HG03575 (cell line): ENCODE data around the gene GNAS-AS1.

Experiments
- ATAC-seq: cut with Tn5 transposase; IDR thresholded peaks from one replicate; pipeline ENCODE4 v1.9.1; 2021; ENCODE audit not compliant: unreplicated experiment, insufficient number of reproducible peaks, low FRiP score; ENCODE audit errors: extremely low read depth

The GNAS-AS1 gene

GRCh38 chr20:58868795-58869194 is 18.1 kb upstream of the GNAS-AS1 start:
- no peak for ATAC-seq

- ATAC-seq: no peak
Observed at GRCh38 chr20:58867211-58867610, 16.5 kb upstream of the GNAS-AS1 start.

- ATAC-seq: no peak
Observed at GRCh38 chr20:58865843-58866242, 15.1 kb upstream of the GNAS-AS1 start.

- ATAC-seq: no peak
Observed at GRCh38 chr20:58864346-58864745, 13.6 kb upstream of the GNAS-AS1 start.

GRCh38 chr20:58863044-58863790 is 12.5 kb upstream of the GNAS-AS1 start:
- no peak for ATAC-seq

GRCh38 chr20:58855506-58856389 is 5.0 kb upstream of the GNAS-AS1 start:
- ATAC-seq: no peak

- no peak for ATAC-seq
Observed at GRCh38 chr20:58854638-58855471, 4.2 kb upstream of the GNAS-AS1 start.

- ATAC-seq: no peak
Observed at GRCh38 chr20:58853976-58854637, 3.4 kb upstream of the GNAS-AS1 start.

- ATAC-seq: no peak
Observed at GRCh38 chr20:58853466-58853865, 2.8 kb upstream of the GNAS-AS1 start.

GRCh38 chr20:58852543-58853271 is 2.0 kb upstream of the GNAS-AS1 start, which contains the start of gene GNAS:
GNAS (plus strand) TSS chr20:58852716.
- ATAC-seq: no peak

GRCh38 chr20:58851969-58852458 is 1.3 kb upstream of the GNAS-AS1 start:
- no peak for ATAC-seq

GRCh38 chr20:58851221-58851968 is 693 bp upstream of the GNAS-AS1 start:
- ATAC-seq: no peak

GRCh38 chr20:58847463-58847862 is 3.2 kb downstream of the GNAS-AS1 start:
- no peak for ATAC-seq

GRCh38 chr20:58845706-58846105 is 5.0 kb downstream of the GNAS-AS1 start:
- ATAC-seq: no peak

GRCh38 chr20:58843128-58843556 is 7.6 kb downstream of the GNAS-AS1 start:
- no peak for ATAC-seq

GRCh38 chr20:58842276-58842675 is 8.4 kb downstream of the GNAS-AS1 start:
- no peak for ATAC-seq

GRCh38 chr20:58841539-58842264 is 9.0 kb downstream of the GNAS-AS1 start:
- ATAC-seq: no peak
